Lung (tissue), 12 donors: ENCODE data around the gene SHROOM1. TPM values are rescaled to one million over a fixed set of nuclear protein-coding genes. Genes with fewer than 3 reads are reported as not detected.

Experiments
- ATAC-seq: fragments of 200-7000 bp; cut with Tn5 transposase; one replicate; pipeline ENCODE4 v1.9.1; 2020; ENCODE audit warnings: moderate number of reproducible peaks; ENCODE audit not compliant: insufficient read depth, low FRiP score
- DNase-seq, 3 donors: peaks; one replicate each; pipeline ENCODE4 v3.0.0-alpha.2; 2013 to 2017
- H3K27ac ChIP-seq, 2 donors: one replicate each; pipeline ENCODE4 v1.5.1; 2013; ENCODE audit warnings: mild to moderate bottlenecking in 2 of 2, moderate library complexity in 2 of 2, control low read depth in 1 of 2, inconsistent platforms in 1 of 2, low read depth in 1 of 2, low read length in 1 of 2
- H3K27me3 ChIP-seq, 3 donors: one replicate each; pipeline ENCODE4 v1.5.1; 2013; ENCODE audit warnings: low read length in 2 of 3; ENCODE audit not compliant: control insufficient read depth in 3 of 3, insufficient read depth in 3 of 3
- H3K36me3 ChIP-seq, 4 donors: one replicate each; pipeline ENCODE4 v1.5.1; 2013; ENCODE audit warnings: low read length in 4 of 4, mild to moderate bottlenecking in 1 of 4, moderate library complexity in 1 of 4; ENCODE audit not compliant: control insufficient read depth in 4 of 4, insufficient read depth in 4 of 4
- H3K4me1 ChIP-seq, 5 donors: one replicate each; pipeline ENCODE4 v1.5.1; 2013; ENCODE audit warnings: low read length in 5 of 5, mild to moderate bottlenecking in 2 of 5, moderate library complexity in 1 of 5; ENCODE audit not compliant: control insufficient read depth in 5 of 5, insufficient read depth in 5 of 5
- H3K4me3 ChIP-seq: one replicate; pipeline ENCODE4 v1.5.1; 2013; ENCODE audit warnings: mild to moderate bottlenecking, control low read depth, moderate library complexity
- H3K9ac ChIP-seq, 2 donors: one replicate each; pipeline ENCODE4 v1.5.1; 2013; ENCODE audit warnings: low read length in 2 of 2, control low read depth in 1 of 2; ENCODE audit not compliant: insufficient read depth in 1 of 2
- H3K9me3 ChIP-seq, 4 donors: one replicate each; pipeline ENCODE4 v1.5.1; 2013; ENCODE audit warnings: low read length in 3 of 4, mild to moderate bottlenecking in 1 of 4, moderate library complexity in 1 of 4; ENCODE audit not compliant: control insufficient read depth in 4 of 4, insufficient read depth in 3 of 4
- CTCF ChIP-seq: IDR thresholded peaks from 2 replicates; pipeline ENCODE4 v1.5.1; 2012; ENCODE audit warnings: mild to moderate bottlenecking; ENCODE audit errors: control extremely low read depth, extremely low read depth
- WGBS, 2 donors: extraction: QIAGEN DNeasy Blood & Tissue Kit; methylation state at CpG; one replicate each; pipeline ENCODE4 v1.1.7; 2013; 5-methylcytosine and 5-hydroxymethylcytosine counted together
- polyA plus RNA-seq, 2 donors: library from polyadenylated mRNA; stranded (reverse); fragments of 200-250 nt; gene quantifications; one replicate each; pipeline ENCODE4 v1.2.1, GENCODE V29; 2013
- total RNA-seq, 2 donors: library from RNA; depleted of rRNA in 1 of 2; stranded (reverse); fragments of >200 nt in 1 of 2; gene quantifications; one replicate each; pipeline ENCODE4 v1.2.1, GENCODE V29; 2014 to 2021
- donor health status: control.
- donor health status: control.
- donor health status: Bipolar disorder and iron deficiency.
- donor health status: healthy.
- donor health status: DM: yes; HTN: yes; CAD: no.

The SHROOM1 gene
- total and polyA plus RNA-seq, 4 donors = 7.0 to 21.9 (median 11.4) TPM

GRCh38 chr5:132776938-132777208 is 53.6 kb downstream of the SHROOM1 start:
- 1% methylated on average over 29 to 40 of the region's 40 CpGs for WGBS, 2 donors
- Histone ChIP-seq H3K4me1 (peaks cover 4 to 23% (median 17%) of the 10 kb centered on the region in 5 donors), H3K27ac (peak overlapping the region; percentile 61 to 68), H3K9ac (no peak overlapping the region), H3K27me3 (peaks cover 0 to 6% (median 2%) of the 10 kb centered on the region in 3 donors), H3K9me3 (no peaks in the 10 kb centered on the region), H3K36me3 (no peaks in the 10 kb centered on the region), H3K4me3 (peak overlapping the region; percentile 79)
- TF ChIP-seq CTCF = no peak
- no peak for ATAC-seq
- no peak for DNase-seq

GRCh38 chr5:132776131-132776937 is 54.1 kb downstream of the SHROOM1 start:
- Histone ChIP-seq H3K4me1 (peaks cover 7 to 23% (median 17%) of the 10 kb centered on the region in 5 donors), H3K4me3 (peak overlapping the region; percentile 79), H3K9me3 (no peaks in the 10 kb centered on the region), H3K27ac (peak overlapping the region; percentile 68), H3K36me3 (no peaks in the 10 kb centered on the region), H3K9ac (peak overlapping the region; percentile 16 to 28), H3K27me3 (peaks cover 0 to 5% (median 0%) of the 10 kb centered on the region in 3 donors)
- TF ChIP-seq CTCF = no peak
- peak; percentile 78 to 86 (median 85) for DNase-seq
- no peak for ATAC-seq
- WGBS, 2 donors = 9 to 11% methylated on average over 32 to 39 of the region's 39 CpGs

GRCh38 chr5:132775476-132775961 is 54.9 kb downstream of the SHROOM1 start:
- no peak for TF ChIP-seq CTCF
- DNase-seq = no peak
- no peaks in the 10 kb centered on the region for H3K9me3 ChIP-seq
- H3K36me3 ChIP-seq = no peaks in the 10 kb centered on the region
- peaks cover 7 to 29% (median 17%) of the 10 kb centered on the region in 5 donors for H3K4me1 ChIP-seq
- WGBS, 2 donors = 55 to 77% methylated on average over 7 of the region's 7 CpGs
- H3K4me3 ChIP-seq = no peak overlapping the region
- H3K27me3 ChIP-seq = peaks cover 0 to 5% (median 0%) of the 10 kb centered on the region in 3 donors
- peak overlapping the region in 1 of 2 donors; percentile 54 for H3K27ac ChIP-seq
- no peak overlapping the region for H3K9ac ChIP-seq
- ATAC-seq = no peak
